Upper lobe of right lung (tissue), 1 donor: ENCODE data around the gene SLC15A5. TPM values are rescaled to one million over a fixed set of nuclear protein-coding genes. Genes with fewer than 3 reads are reported as not detected.

Experiments
- ATAC-seq: fragments of 200-7000 bp; cut with Tn5 transposase; one replicate; pipeline ENCODE4 v1.9.1; 2020; ENCODE audit warnings: mild to moderate bottlenecking, moderate library complexity
- DNase-seq: peaks from one replicate; pipeline ENCODE4 v3.0.0-alpha.2; 2020
- H3K27ac ChIP-seq: fragments of 200-600 bp; one replicate; pipeline ENCODE4 v1.8.0; 2022
- H3K27me3 ChIP-seq: fragments of 200-600 bp; one replicate; pipeline ENCODE4 v1.8.0; 2022; ENCODE audit warnings: mild to moderate bottlenecking
- H3K36me3 ChIP-seq: fragments of 200-600 bp; one replicate; pipeline ENCODE4 v1.8.0; 2022
- H3K4me1 ChIP-seq: fragments of 200-600 bp; one replicate; pipeline ENCODE4 v1.8.0; 2022
- H3K4me3 ChIP-seq: fragments of 200-600 bp; one replicate; pipeline ENCODE4 v1.8.0; 2022; ENCODE audit warnings: mild to moderate bottlenecking
- H3K9me3 ChIP-seq: fragments of 200-600 bp; one replicate; pipeline ENCODE4 v1.8.0; 2022
- CTCF ChIP-seq: fragments of 200-600 bp; IDR thresholded peaks from one replicate; pipeline ENCODE4 v1.8.0; 2022; ENCODE audit warnings: antibody characterized with exemption
- intact Hi-C: fragments of 100-400 bp; cut with DNase I; formaldehyde crosslinking; loops from one replicate; pipeline ENCODE4 v1.11.0; 2022
- total RNA-seq: library from RNA; stranded (reverse); fragmentation: NEBNext Ultra II Directional; extraction: Animal tissue kit (Norgen Biotek cat#: 25700); gene quantifications from one replicate; pipeline ENCODE4 v1.2.1, GENCODE V29; 2021
- donor health status: DM: no; HTN: yes; CAD: no; lungs with severe emphysema.

Gene SLC15A5
- total RNA-seq, 1 donor from 2014 or later: not detected

GRCh38 chr12:16243487-16244412, 33.7 kb downstream of the SLC15A5 start:
- intact Hi-C loops: no loop called here
- Histone ChIP-seq H3K4me1 (no peaks in the 10 kb centered on the region), H3K36me3 (no peaks in the 10 kb centered on the region), H3K27me3 (no peaks in the 10 kb centered on the region), H3K4me3 (no peak overlapping the region), H3K9me3 (no peaks in the 10 kb centered on the region), H3K27ac (no peak overlapping the region)
- no peak for ATAC-seq
- TF ChIP-seq CTCF: no peak
- no peak for DNase-seq

GRCh38 chr12:16241346-16241745, 36.1 kb downstream of the SLC15A5 start:
- intact Hi-C loops: no loop called here
- DNase-seq (no peak), ATAC-seq (no peak)
- Histone ChIP-seq H3K4me1 (no peaks in the 10 kb centered on the region), H3K4me3 (no peak overlapping the region), H3K36me3 (no peaks in the 10 kb centered on the region), H3K9me3 (no peaks in the 10 kb centered on the region), H3K27me3 (no peaks in the 10 kb centered on the region), H3K27ac (no peak overlapping the region)
- no peak for TF ChIP-seq CTCF

- intact Hi-C loops: no loop called here
- H3K27ac ChIP-seq: no peak overlapping the region
- H3K27me3 ChIP-seq: no peaks in the 10 kb centered on the region
- H3K4me1 ChIP-seq: no peaks in the 10 kb centered on the region
- no peak overlapping the region for H3K4me3 ChIP-seq
- no peaks in the 10 kb centered on the region for H3K36me3 ChIP-seq
- DNase-seq (no peak), ATAC-seq (no peak)
- H3K9me3 ChIP-seq: no peaks in the 10 kb centered on the region
- TF ChIP-seq CTCF: no peak
These were observed 38.8 kb downstream of the SLC15A5 start for GRCh38 chr12:16238661-16239060.

GRCh38 chr12:16229676-16230075, 47.8 kb downstream of the SLC15A5 start:
- Histone ChIP-seq H3K4me1 (no peaks in the 10 kb centered on the region), H3K36me3 (no peaks in the 10 kb centered on the region), H3K9me3 (no peaks in the 10 kb centered on the region), H3K27ac (no peak overlapping the region), H3K27me3 (no peaks in the 10 kb centered on the region), H3K4me3 (no peak overlapping the region)
- ATAC-seq: no peak
- no peak for DNase-seq
- no peak for TF ChIP-seq CTCF
- intact Hi-C loops: no loop called here

- Histone ChIP-seq H3K27me3 (no peaks in the 10 kb centered on the region), H3K4me1 (no peaks in the 10 kb centered on the region), H3K27ac (no peak overlapping the region), H3K9me3 (no peaks in the 10 kb centered on the region), H3K36me3 (no peaks in the 10 kb centered on the region), H3K4me3 (no peak overlapping the region)
- ATAC-seq (no peak), DNase-seq (no peak)
- intact Hi-C loops: no loop called here
- no peak for TF ChIP-seq CTCF
These were observed 49.4 kb downstream of the SLC15A5 start for GRCh38 chr12:16228067-16228466.
